Measurements from ENCODE around the gene GJA3. TPM values are rescaled to one million over a fixed set of nuclear protein-coding genes. Genes with fewer than 3 reads are reported as not detected.

GJA3 gene
- total and polyA plus RNA-seq, 2 of the 8 experiments (the other 6 are each of a cell fraction or from before 2014, with no cell fraction given), result 0.12 to 0.60 TPM

DNA sequence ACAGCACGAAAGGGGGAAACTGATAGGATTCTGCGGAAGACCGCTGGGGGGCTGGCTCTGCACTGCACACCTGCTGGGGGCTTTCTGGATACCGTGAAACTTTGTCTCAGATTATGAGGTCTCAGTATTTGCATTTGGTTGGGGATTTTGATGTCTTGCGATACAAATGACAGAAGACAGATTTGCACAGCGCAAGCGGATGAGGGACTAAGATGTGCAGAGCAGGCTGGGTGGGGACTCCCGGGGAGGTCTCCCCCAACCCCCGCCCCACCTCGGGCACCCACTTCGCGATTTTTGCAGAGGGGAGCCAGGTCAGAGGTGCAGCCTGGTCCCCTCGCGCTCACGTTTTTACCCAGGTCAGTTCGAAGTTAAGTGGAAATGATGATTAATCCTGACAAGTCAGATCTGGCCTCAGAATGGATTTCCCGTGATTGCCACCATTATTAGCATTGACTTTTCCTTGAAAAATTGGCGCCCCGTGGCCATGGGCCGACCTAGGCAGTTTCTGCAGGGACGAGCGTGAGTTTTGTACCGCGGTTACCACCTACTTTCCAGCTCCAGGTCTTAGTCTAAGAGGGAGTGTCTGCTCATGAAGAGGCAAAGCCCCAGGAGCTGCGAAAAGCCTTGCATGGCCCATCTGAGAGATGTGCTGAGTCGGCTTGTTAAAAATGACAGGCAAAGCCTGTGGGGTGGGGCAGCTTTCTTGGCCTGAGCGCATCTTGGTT lies 33.2 kb upstream of the GJA3 start (continued):
- TF ChIP-seq, protein P1, sequence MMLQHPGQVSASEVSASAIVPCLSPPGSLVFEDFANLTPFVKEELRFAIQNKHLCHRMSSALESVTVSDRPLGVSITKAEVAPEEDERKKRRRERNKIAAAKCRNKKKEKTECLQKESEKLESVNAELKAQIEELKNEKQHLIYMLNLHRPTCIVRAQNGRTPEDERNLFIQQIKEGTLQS (IDR thresholded peaks at IDR 0.05; ENCODE audit: insufficient read depth, low read depth, low read length), result no peak
- TF ChIP-seq GTF2F1 (IDR thresholded peaks at IDR 0.05; ENCODE audit: borderline replicate concordance, low read depth, low read length) (no peak), RBBP5 (IDR thresholded peaks at IDR 0.05; ENCODE audit: borderline replicate concordance, low read depth, low read length) (no peak), HDAC6 (IDR thresholded peaks at IDR 0.05; ENCODE audit: low read depth, low read length) (no peak)
- TF ChIP-seq, protein P2, sequence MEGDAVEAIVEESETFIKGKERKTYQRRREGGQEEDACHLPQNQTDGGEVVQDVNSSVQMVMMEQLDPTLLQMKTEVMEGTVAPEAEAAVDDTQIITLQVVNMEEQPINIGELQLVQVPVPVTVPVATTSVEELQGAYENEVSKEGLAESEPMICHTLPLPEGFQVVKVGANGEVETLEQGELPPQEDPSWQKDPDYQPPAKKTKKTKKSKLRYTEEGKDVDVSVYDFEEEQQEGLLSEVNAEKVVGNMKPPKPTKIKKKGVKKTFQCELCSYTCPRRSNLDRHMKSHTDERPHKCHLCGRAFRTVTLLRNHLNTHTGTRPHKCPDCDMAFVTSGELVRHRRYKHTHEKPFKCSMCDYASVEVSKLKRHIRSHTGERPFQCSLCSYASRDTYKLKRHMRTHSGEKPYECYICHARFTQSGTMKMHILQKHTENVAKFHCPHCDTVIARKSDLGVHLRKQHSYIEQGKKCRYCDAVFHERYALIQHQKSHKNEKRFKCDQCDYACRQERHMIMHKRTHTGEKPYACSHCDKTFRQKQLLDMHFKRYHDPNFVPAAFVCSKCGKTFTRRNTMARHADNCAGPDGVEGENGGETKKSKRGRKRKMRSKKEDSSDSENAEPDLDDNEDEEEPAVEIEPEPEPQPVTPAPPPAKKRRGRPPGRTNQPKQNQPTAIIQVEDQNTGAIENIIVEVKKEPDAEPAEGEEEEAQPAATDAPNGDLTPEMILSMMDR (IDR thresholded peaks at IDR 0.05; ENCODE audit: control extremely low read depth in 1 of 3, insufficient read depth in 1 of 3, low read depth in 1 of 3, low read length in 3 of 3), result no peak
